Stimulated activated CD8-positive, alpha-beta memory T cell treated with anti-CD3 and anti-CD28 coated beads, Interleukin-15, amount 100 ng/mL, for 4 hours (primary cell): ENCODE data around the gene RASSF10.

ENCODE experiments used
- DNase-seq, 2 donors: peaks; one replicate each; pipeline ENCODE4 v3.0.0-alpha.2; 2020; ENCODE audit warnings: low read depth in 2 of 2

Gene RASSF10

DNA sequence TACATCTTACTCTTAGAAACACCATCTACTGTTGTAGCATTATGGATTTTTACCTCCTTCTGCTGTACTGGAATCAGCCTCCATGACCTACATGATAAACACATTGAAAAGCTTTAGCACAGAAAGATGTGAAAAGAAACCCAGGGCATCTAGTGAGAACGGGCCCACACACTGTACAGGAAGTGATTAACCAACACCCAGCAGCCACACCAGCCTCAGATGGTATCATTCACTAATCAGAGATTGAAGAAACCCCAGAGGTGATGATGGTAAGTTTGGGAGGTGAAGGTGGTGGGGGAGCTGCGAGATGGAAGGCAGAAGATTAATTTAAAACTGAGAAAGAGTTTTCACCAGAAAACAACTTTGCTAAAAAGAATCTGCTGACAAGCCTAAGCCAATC is 46.1 kb downstream of the RASSF10 start:
- DNase-seq = no peak

DNA sequence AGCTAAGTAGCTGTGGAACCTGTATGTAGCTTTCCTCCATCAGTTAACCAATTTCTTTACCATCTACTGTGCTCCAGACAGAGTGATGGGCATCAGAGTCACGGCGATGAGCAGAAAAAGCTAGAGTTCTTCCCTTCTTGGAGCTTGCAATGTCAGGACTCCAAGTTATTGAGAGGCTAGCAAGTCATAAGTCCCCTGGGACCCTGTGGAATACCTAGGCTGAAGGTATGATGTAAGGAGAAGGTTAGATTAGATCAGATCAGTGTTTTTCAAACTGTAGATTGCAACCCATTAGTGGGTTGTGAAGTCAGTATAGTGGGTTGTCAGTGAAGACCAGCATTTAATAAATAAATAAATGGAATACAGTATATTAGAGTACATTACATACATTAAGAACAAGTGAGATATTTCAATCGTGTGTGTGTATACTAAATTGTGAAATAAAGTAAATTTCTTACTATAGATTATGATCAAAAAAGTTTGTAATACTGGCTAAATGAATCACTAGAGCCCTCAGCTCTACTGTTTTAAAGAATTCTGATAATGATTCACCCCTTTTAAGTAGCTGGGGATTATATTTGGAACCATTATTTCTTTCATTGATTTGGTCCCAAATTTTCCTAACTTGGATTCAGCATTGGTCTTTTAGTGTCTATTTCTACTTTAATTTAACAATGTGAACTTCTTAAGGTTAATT is 52.3 kb downstream of the RASSF10 start:
- DNase-seq = no peak
